GM18519 (cell line): ENCODE data around the gene NEURL1B.

Source experiments
- ATAC-seq: cut with Tn5 transposase; IDR thresholded peaks from one replicate; pipeline ENCODE4 v1.9.1; 2021; ENCODE audit warnings: mild to moderate bottlenecking, moderate library complexity; ENCODE audit not compliant: unreplicated experiment, low FRiP score

Gene NEURL1B

GRCh38 chr5:172633403-172633970, 7.6 kb upstream of the NEURL1B start:
- ATAC-seq = no peak

- ATAC-seq = no peak
Measured at GRCh38 chr5:172634106-172634899, 6.8 kb upstream of the NEURL1B start.

GRCh38 chr5:172635038-172635437, 6.0 kb upstream of the NEURL1B start:
- no peak for ATAC-seq

GRCh38 chr5:172636279-172637050, 4.6 kb upstream of the NEURL1B start:
- no peak for ATAC-seq

- ATAC-seq = no peak
Measured at GRCh38 chr5:172637110-172637580, 3.9 kb upstream of the NEURL1B start.

- ATAC-seq = no peak
Measured at GRCh38 chr5:172637740-172638139, 3.3 kb upstream of the NEURL1B start.

GRCh38 chr5:172638209-172638768, 2.8 kb upstream of the NEURL1B start:
- ATAC-seq = no peak

GRCh38 chr5:172640139-172640538, 924 bp upstream of the NEURL1B start:
- no peak for ATAC-seq

- no peak for ATAC-seq
Measured at GRCh38 chr5:172641359-172642050, 442 bp downstream of the NEURL1B start.

- no peak for ATAC-seq
Measured at GRCh38 chr5:172642051-172642409, 967 bp downstream of the NEURL1B start.

GRCh38 chr5:172642486-172642885, 1.4 kb downstream of the NEURL1B start:
- ATAC-seq = no peak

GRCh38 chr5:172642926-172643871, 2.1 kb downstream of the NEURL1B start:
- no peak for ATAC-seq

- no peak for ATAC-seq
Measured at GRCh38 chr5:172644266-172644665, 3.2 kb downstream of the NEURL1B start.

- ATAC-seq = no peak
Measured at GRCh38 chr5:172644711-172645110, 3.6 kb downstream of the NEURL1B start.

- no peak for ATAC-seq
Measured at GRCh38 chr5:172645271-172646055, 4.4 kb downstream of the NEURL1B start.

GRCh38 chr5:172646716-172647285, 5.7 kb downstream of the NEURL1B start:
- ATAC-seq = no peak

GRCh38 chr5:172647352-172648012, 6.4 kb downstream of the NEURL1B start:
- ATAC-seq = no peak

GRCh38 chr5:172648013-172648381, 6.9 kb downstream of the NEURL1B start:
- ATAC-seq = no peak
